Astrocyte of the cerebellum (primary cell): ENCODE data around the gene HDAC2.
"Not testable (repeated sequence)": the region's sequence is repeated elsewhere in the genome, so short reads cannot be mapped to it uniquely, and the experiment has no call there.

Experiments
- DNase-seq: peaks from one replicate; pipeline ENCODE4 v3.0.0-alpha.2; 2011; ENCODE audit warnings: low read depth
- H3K4me3 ChIP-seq: 2 replicates; pipeline ENCODE4 v1.5.1; 2011; ENCODE audit warnings: mild to moderate bottlenecking, low read depth, low read length, moderate library complexity
- in situ Hi-C: cut with HindIII; loops from 2 replicates; pipeline ENCODE4 v1.10.0; 2017; ENCODE audit warnings: low sequenced_read_pairs
- TF ChIP-seq, protein P1 (sequence below): IDR thresholded peaks from 2 replicates; pipeline ENCODE4 v1.5.1; 2012; ENCODE audit warnings: low read length, low read depth, moderate library complexity, mild to moderate bottlenecking; ENCODE audit errors: missing control alignments

Gene HDAC2

GRCh38 chr6:113994934-113995342, 24.0 kb upstream of the HDAC2 start:
- no peak overlapping the region for H3K4me3 ChIP-seq
- in situ Hi-C loops, result no loop called here
- TF ChIP-seq, protein P1, sequence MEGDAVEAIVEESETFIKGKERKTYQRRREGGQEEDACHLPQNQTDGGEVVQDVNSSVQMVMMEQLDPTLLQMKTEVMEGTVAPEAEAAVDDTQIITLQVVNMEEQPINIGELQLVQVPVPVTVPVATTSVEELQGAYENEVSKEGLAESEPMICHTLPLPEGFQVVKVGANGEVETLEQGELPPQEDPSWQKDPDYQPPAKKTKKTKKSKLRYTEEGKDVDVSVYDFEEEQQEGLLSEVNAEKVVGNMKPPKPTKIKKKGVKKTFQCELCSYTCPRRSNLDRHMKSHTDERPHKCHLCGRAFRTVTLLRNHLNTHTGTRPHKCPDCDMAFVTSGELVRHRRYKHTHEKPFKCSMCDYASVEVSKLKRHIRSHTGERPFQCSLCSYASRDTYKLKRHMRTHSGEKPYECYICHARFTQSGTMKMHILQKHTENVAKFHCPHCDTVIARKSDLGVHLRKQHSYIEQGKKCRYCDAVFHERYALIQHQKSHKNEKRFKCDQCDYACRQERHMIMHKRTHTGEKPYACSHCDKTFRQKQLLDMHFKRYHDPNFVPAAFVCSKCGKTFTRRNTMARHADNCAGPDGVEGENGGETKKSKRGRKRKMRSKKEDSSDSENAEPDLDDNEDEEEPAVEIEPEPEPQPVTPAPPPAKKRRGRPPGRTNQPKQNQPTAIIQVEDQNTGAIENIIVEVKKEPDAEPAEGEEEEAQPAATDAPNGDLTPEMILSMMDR, result peak; percentile 95
- peak; percentile 85 for DNase-seq

DNA sequence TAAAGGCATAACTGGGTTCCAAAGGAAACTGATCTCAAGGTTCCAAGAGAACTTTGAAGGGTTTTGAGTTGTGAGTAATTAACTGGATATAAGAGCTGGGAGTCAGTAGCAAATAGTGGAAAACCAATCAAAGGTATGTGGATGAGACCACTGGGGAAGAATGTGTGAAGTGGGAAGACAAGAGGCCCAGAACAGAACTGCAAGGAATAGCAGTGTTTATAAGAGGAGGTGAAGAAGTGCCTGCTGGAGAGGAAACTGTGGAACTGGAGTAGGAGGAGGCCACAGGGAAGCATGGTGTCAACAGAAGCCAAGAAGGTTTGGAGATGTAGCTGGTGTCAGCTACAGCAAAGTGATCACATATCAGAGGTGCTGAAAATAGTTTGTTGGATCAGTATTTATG, 18.7 kb upstream of the HDAC2 start:
- DNase-seq, result no peak
- TF ChIP-seq, protein P1, result no peak
- no peak overlapping the region for H3K4me3 ChIP-seq
- in situ Hi-C loops, result no loop called here

DNA sequence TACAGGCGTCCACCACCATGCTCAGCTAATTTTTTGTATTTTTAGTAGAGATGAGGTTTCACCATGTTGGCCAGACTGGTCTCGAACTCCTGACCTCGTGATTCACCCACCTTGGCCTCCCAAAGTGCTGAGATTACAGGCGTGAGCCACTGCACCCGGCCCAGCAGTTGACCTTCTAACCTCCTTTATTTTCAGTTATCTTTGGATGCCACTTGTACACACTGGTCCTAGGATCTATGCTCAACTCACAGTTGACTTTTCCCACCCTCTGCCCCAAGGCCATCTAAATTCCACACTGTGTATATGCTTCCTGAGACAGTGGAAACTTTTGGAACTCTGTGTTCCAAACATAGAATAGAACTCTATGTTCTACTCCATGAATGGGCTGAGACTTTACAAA, 11.7 kb upstream of the HDAC2 start:
- in situ Hi-C loops, H3K4me3 ChIP-seq, DNase-seq: not testable (repeated sequence)

- DNase-seq, result no peak
- in situ Hi-C loops, result no loop called here
- TF ChIP-seq, protein P1, result no peak
- no peak overlapping the region for H3K4me3 ChIP-seq
These were observed 11.2 kb upstream of the HDAC2 start for GRCh38 chr6:113982055-113982550.

GRCh38 chr6:113980937-113981554, 10.1 kb upstream of the HDAC2 start:
- DNase-seq, result no peak
- in situ Hi-C loops, result no loop called here
- no peak overlapping the region for H3K4me3 ChIP-seq
- TF ChIP-seq, protein P1, result peak; percentile 73

- no peak overlapping the region for H3K4me3 ChIP-seq
- in situ Hi-C loops, result no loop called here
- no peak for DNase-seq
- TF ChIP-seq, protein P1, result no peak
These were observed 9.0 kb upstream of the HDAC2 start for GRCh38 chr6:113979937-113980336.

- in situ Hi-C loops, result no loop called here
- no peak for DNase-seq
- no peak overlapping the region for H3K4me3 ChIP-seq
- TF ChIP-seq, protein P1, result no peak
These were observed 7.2 kb upstream of the HDAC2 start for GRCh38 chr6:113978084-113978675.
